ENCODE results near the gene L2HGDH. TPM values are rescaled to one million over a fixed set of nuclear protein-coding genes. Genes with fewer than 3 reads are reported as not detected.

Gene L2HGDH
- total and polyA plus RNA-seq, 2 experiments from 2014 or later: 5.8 to 9.7 TPM

GRCh38 chr14:50301914-50302313 lies 10.1 kb downstream of the L2HGDH start:
- Histone ChIP-seq H3K9me3 (ENCODE audit: low read depth) (no peaks in the 10 kb centered on the region), H4K20me1 (ENCODE audit: insufficient read depth, poor library complexity, severe bottlenecking) (no peaks in the 10 kb centered on the region), H3K4me2 (no peak overlapping the region), H3K4me3 (no peak overlapping the region), H3K9me2 (replicated peaks; ENCODE audit: insufficient read depth) (no peaks in the 10 kb centered on the region), H3K79me2 (peaks cover 22% of the 10 kb centered on the region), H3K27ac (no peak overlapping the region), H3K27me3 (no peaks in the 10 kb centered on the region), H3K4me1 (ENCODE audit: insufficient read depth) (no peaks in the 10 kb centered on the region), H3K36me3 (replicated peaks; ENCODE audit: insufficient read depth, low read depth) (no peaks in the 10 kb centered on the region), H2AFZ (no peak overlapping the region)
- TF ChIP-seq EZH2phosphoT487 (IDR thresholded peaks at IDR 0.05; ENCODE audit: low read depth, severe bottlenecking, unreplicated experiment): no peak
- TF ChIP-seq EZH2 (IDR thresholded peaks at IDR 0.05; ENCODE audit: borderline replicate concordance): no peak
- TF ChIP-seq CTCF (IDR thresholded peaks at IDR 0.05; ENCODE audit: poor library complexity): no peak
- no peak for DNase-seq (ENCODE audit: low spot score)

- TF ChIP-seq EZH2 (IDR thresholded peaks at IDR 0.05; ENCODE audit: borderline replicate concordance): no peak
- no peak for TF ChIP-seq EZH2phosphoT487 (IDR thresholded peaks at IDR 0.05; ENCODE audit: low read depth, severe bottlenecking, unreplicated experiment)
- no peak for TF ChIP-seq CTCF (IDR thresholded peaks at IDR 0.05; ENCODE audit: poor library complexity)
- Histone ChIP-seq H3K79me2 (peaks cover 4% of the 10 kb centered on the region), H3K36me3 (replicated peaks; ENCODE audit: insufficient read depth, low read depth) (no peaks in the 10 kb centered on the region), H4K20me1 (ENCODE audit: insufficient read depth, poor library complexity, severe bottlenecking) (no peaks in the 10 kb centered on the region), H3K27me3 (no peaks in the 10 kb centered on the region), H3K4me1 (ENCODE audit: insufficient read depth) (no peaks in the 10 kb centered on the region), H3K9me2 (replicated peaks; ENCODE audit: insufficient read depth) (no peaks in the 10 kb centered on the region), H3K9me3 (ENCODE audit: low read depth) (no peaks in the 10 kb centered on the region), H3K27ac (no peak overlapping the region), H3K4me2 (no peak overlapping the region), H3K4me3 (no peak overlapping the region), H2AFZ (no peak overlapping the region)
- no peak for DNase-seq (ENCODE audit: low spot score)
- WGBS (ENCODE audit: low lambda C conversion rate, missing lambda C conversion rate): 91% methylated on average over 2 of the region's 2 CpGs
These were observed 12.4 kb downstream of the L2HGDH start for GRCh38 chr14:50299585-50299984.

GRCh38 chr14:50290306-50290705 lies 21.7 kb downstream of the L2HGDH start:
- Histone ChIP-seq H4K20me1 (ENCODE audit: insufficient read depth, poor library complexity, severe bottlenecking) (no peaks in the 10 kb centered on the region), H3K9me3 (ENCODE audit: low read depth) (no peaks in the 10 kb centered on the region), H3K9me2 (replicated peaks; ENCODE audit: insufficient read depth) (no peaks in the 10 kb centered on the region), H3K27me3 (no peaks in the 10 kb centered on the region), H3K36me3 (replicated peaks; ENCODE audit: insufficient read depth, low read depth) (no peaks in the 10 kb centered on the region), H3K4me3 (no peak overlapping the region), H3K79me2 (no peaks in the 10 kb centered on the region), H3K4me1 (ENCODE audit: insufficient read depth) (no peaks in the 10 kb centered on the region), H2AFZ (no peak overlapping the region), H3K27ac (no peak overlapping the region), H3K4me2 (no peak overlapping the region)
- TF ChIP-seq CTCF (IDR thresholded peaks at IDR 0.05; ENCODE audit: poor library complexity) (no peak), EZH2phosphoT487 (IDR thresholded peaks at IDR 0.05; ENCODE audit: low read depth, severe bottlenecking, unreplicated experiment) (no peak), EZH2 (IDR thresholded peaks at IDR 0.05; ENCODE audit: borderline replicate concordance) (no peak)
- DNase-seq (ENCODE audit: low spot score): no peak
- WGBS (ENCODE audit: low lambda C conversion rate, missing lambda C conversion rate): 84% methylated on average over 5 of the region's 5 CpGs

GRCh38 chr14:50288146-50288545 lies 23.9 kb downstream of the L2HGDH start:
- Histone ChIP-seq H2AFZ (no peak overlapping the region), H3K9me3 (ENCODE audit: low read depth) (no peaks in the 10 kb centered on the region), H3K27me3 (no peaks in the 10 kb centered on the region), H4K20me1 (ENCODE audit: insufficient read depth, poor library complexity, severe bottlenecking) (no peaks in the 10 kb centered on the region), H3K4me2 (no peak overlapping the region), H3K79me2 (no peaks in the 10 kb centered on the region), H3K27ac (no peak overlapping the region), H3K4me3 (no peak overlapping the region), H3K36me3 (replicated peaks; ENCODE audit: insufficient read depth, low read depth) (no peaks in the 10 kb centered on the region), H3K4me1 (ENCODE audit: insufficient read depth) (no peaks in the 10 kb centered on the region), H3K9me2 (replicated peaks; ENCODE audit: insufficient read depth) (no peaks in the 10 kb centered on the region)
- TF ChIP-seq EZH2 (IDR thresholded peaks at IDR 0.05; ENCODE audit: borderline replicate concordance) (no peak), CTCF (IDR thresholded peaks at IDR 0.05; ENCODE audit: poor library complexity) (no peak), EZH2phosphoT487 (IDR thresholded peaks at IDR 0.05; ENCODE audit: low read depth, severe bottlenecking, unreplicated experiment) (no peak)
- 96% methylated on average over 5 of the region's 5 CpGs for WGBS (ENCODE audit: low lambda C conversion rate, missing lambda C conversion rate)
- DNase-seq (ENCODE audit: low spot score): no peak

Data from hepatocyte (in vitro differentiated cells).